ENCODE measurements around the gene ANKHD1.

- TF ChIP-seq CTCF (IDR thresholded peaks at IDR 0.05) (no peak), POLR2A (IDR thresholded peaks at IDR 0.05) (no peak), EP300 (IDR thresholded peaks at IDR 0.05; ENCODE audit: low read depth) (no peak)
Observed at GRCh38 chr5:140497897-140498296, 96.3 kb downstream of the ANKHD1 start.

All from transverse colon (tissue), 3 donors.